Body of pancreas (tissue), 4 donors: ENCODE measurements around the gene SEPHS2. TPM values are rescaled to one million over a fixed set of nuclear protein-coding genes. Genes with fewer than 3 reads are reported as not detected.
A peak's percentile ranks its signal among the peaks of the same experiment; 100 is the strongest.

Experiments
- ATAC-seq: fragments of 150-250 bp; one replicate; pipeline ENCODE4 v1.9.1; 2016
- DNase-seq, 4 donors: peaks; one replicate each; pipeline ENCODE4 v3.0.0-alpha.2; 2019
- H3K27ac ChIP-seq, 4 donors: fragments of 200-600 bp; sonication (generic); 1 replicate in 3 of 4; 2 replicates in 1 of 4; pipeline versions ENCODE4 v1.5.1 to v1.6.1; 2016 to 2019; ENCODE audit warnings: mild to moderate bottlenecking in 1 of 4, mixed read lengths in 1 of 4, moderate library complexity in 1 of 4
- H3K27me3 ChIP-seq, 2 donors: fragments of 200-600 bp; sonication (generic); one replicate each; pipeline ENCODE4 v1.6.0; 2016; ENCODE audit warnings: mild to moderate bottlenecking in 1 of 2
- H3K36me3 ChIP-seq, 2 donors: fragments of 200-600 bp; sonication (generic); replicated peaks in 1 of 2; 2 replicates each; pipeline ENCODE4 v1.5.1; 2016; ENCODE audit warnings: low read depth in 2 of 2; ENCODE audit not compliant: insufficient read depth in 1 of 2
- H3K4me1 ChIP-seq: fragments of 200-600 bp; sonication (generic); one replicate; pipeline ENCODE4 v1.6.0; 2016
- H3K4me3 ChIP-seq, 2 donors: fragments of 200-600 bp; sonication (generic); 1 replicate in 1 of 2; 2 replicates in 1 of 2; pipeline ENCODE4 v1.5.1; 2016 to 2019
- H3K9me3 ChIP-seq, 3 donors: fragments of 200-600 bp; sonication (generic); 1 replicate in 2 of 3; 2 replicates in 1 of 3; pipeline ENCODE4 v1.5.1; 2016
- CTCF ChIP-seq, 7 experiments: fragments of 450-650 bp in 4 of 7; fragments of 200-600 bp in 3 of 7; sonication (generic) in 3 of 7; IDR thresholded peaks; one replicate each; pipeline ENCODE4 v1.5.1; 2016 to 2019; ENCODE audit warnings: antibody characterized with exemption in 7 of 7
- POLR2A ChIP-seq, 3 donors: fragments of 450-650 bp; IDR thresholded peaks; one replicate each; pipeline ENCODE4 v1.6.1; 2016; ENCODE audit warnings: antibody characterized with exemption in 3 of 3, mild to moderate bottlenecking in 2 of 3
- WGBS, 2 donors: methylation state at CpG; one replicate each; pipeline ENCODE4 v1.1.5; 2017; 5-methylcytosine and 5-hydroxymethylcytosine counted together
- intact Hi-C: fragments of 100-400 bp; cut with DNase I; formaldehyde crosslinking; loops from one replicate; pipeline ENCODE4 v1.15.1; 2023
- total RNA-seq, 2 donors: library from RNA; depleted of rRNA; stranded (reverse); fragments of >200 nt; gene quantifications; one replicate each; pipeline ENCODE4 v1.1.0, GENCODE V29; 2016

Gene SEPHS2
- total RNA-seq, 2 donors from 2014 or later, result 28.0 to 29.6 TPM

GRCh38 chr16:30491229-30491628, 45.6 kb upstream of the SEPHS2 start:
- no peak for TF ChIP-seq POLR2A (IDR thresholded peaks at IDR 0.05)
- no peak for TF ChIP-seq CTCF (IDR thresholded peaks at IDR 0.05)
- no peaks in the 10 kb centered on the region for H3K9me3 ChIP-seq
- H3K27ac ChIP-seq, result no peak overlapping the region
- H3K4me3 ChIP-seq, result no peak overlapping the region
- DNase-seq (no peak), ATAC-seq (no peak)
- no peaks in the 10 kb centered on the region for H3K27me3 ChIP-seq
- 73 to 81% methylated on average over 4 of the region's 4 CpGs for WGBS, 2 donors
- intact Hi-C loops, result no loop called here
- no peaks in the 10 kb centered on the region for H3K36me3 ChIP-seq
- no peaks in the 10 kb centered on the region for H3K4me1 ChIP-seq

- ATAC-seq (no peak), DNase-seq (no peak)
- no peak overlapping the region for H3K4me3 ChIP-seq
- 85 to 87% methylated on average over 6 of the region's 6 CpGs for WGBS, 2 donors
- H3K4me1 ChIP-seq, result no peaks in the 10 kb centered on the region
- intact Hi-C loops, result no loop called here
- no peaks in the 10 kb centered on the region for H3K36me3 ChIP-seq
- no peaks in the 10 kb centered on the region for H3K27me3 ChIP-seq
- no peak for TF ChIP-seq POLR2A (IDR thresholded peaks at IDR 0.05)
- no peak for TF ChIP-seq CTCF (IDR thresholded peaks at IDR 0.05)
- H3K9me3 ChIP-seq, result no peaks in the 10 kb centered on the region
- H3K27ac ChIP-seq, result no peak overlapping the region
Observed at GRCh38 chr16:30490210-30490609, 44.5 kb upstream of the SEPHS2 start.

DNA sequence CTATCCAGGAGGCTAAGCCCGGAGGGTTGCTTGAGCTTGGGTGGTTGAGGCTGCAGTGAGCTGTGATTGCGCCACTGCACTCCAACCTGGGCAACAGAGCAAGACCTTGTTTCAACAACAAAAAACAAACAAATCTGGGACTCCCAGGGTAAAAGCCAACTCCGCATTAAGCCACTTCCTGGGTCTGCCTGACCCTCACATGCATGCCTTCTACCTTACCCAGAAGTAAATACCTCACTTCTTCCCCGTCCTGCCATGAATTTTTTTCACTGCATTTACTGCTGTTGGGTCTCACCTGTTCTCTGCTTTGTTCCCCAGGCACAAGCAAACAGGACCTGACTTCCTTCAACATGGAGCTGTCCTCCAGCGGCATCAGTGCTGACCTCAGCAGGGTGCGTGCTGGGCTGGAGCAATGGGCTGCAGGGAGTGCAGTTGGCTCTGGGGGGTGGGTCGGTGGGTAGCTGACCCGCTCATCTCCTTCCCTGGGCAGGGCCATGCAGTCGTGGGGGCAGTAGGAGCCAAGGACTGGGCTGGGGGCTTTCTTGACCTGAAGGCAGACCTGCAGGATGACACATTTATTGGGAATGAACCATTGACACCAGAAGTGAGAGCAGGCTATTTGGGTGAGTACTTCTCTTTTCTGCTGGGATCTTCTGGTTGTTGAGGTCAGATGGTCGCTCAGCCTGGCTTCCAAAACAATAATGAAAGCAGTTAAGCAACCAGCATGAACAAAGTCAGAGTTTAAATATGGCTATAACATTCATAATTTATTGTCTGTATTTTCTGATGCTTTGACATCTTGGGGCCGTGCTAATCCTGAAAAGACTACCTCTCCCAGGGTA, 43.3 kb upstream of the SEPHS2 start:
- peak in 1 of 4 donors; percentile 3 for DNase-seq
- TF ChIP-seq CTCF (IDR thresholded peaks at IDR 0.05), result no peak
- no peak for TF ChIP-seq POLR2A (IDR thresholded peaks at IDR 0.05)
- H3K4me1 ChIP-seq, result no peaks in the 10 kb centered on the region
- H3K36me3 ChIP-seq, result no peaks in the 10 kb centered on the region
- 60 to 68% methylated on average over 11 of the region's 11 CpGs for WGBS, 2 donors
- H3K27me3 ChIP-seq, result no peaks in the 10 kb centered on the region
- H3K9me3 ChIP-seq, result no peaks in the 10 kb centered on the region
- intact Hi-C loops, result no loop called here
- no peak overlapping the region for H3K4me3 ChIP-seq
- H3K27ac ChIP-seq, result no peak overlapping the region
- ATAC-seq, result no peak

GRCh38 chr16:30485818-30486436, 40.3 kb upstream of the SEPHS2 start:
- Histone ChIP-seq H3K27ac (no peak overlapping the region), H3K4me3 (no peak overlapping the region), H3K27me3 (no peaks in the 10 kb centered on the region), H3K36me3 (no peaks in the 10 kb centered on the region), H3K4me1 (no peaks in the 10 kb centered on the region), H3K9me3 (no peaks in the 10 kb centered on the region)
- TF ChIP-seq CTCF (IDR thresholded peaks at IDR 0.05) (no peak), POLR2A (IDR thresholded peaks at IDR 0.05) (no peak)
- no peak for ATAC-seq
- DNase-seq, result no peak
- intact Hi-C loops, result no loop called here
- 84 to 85% methylated on average over 7 of the region's 7 CpGs for WGBS, 2 donors
